ENCODE results near the gene MIER3. TPM values are rescaled to one million over a fixed set of nuclear protein-coding genes. Genes with fewer than 3 reads are reported as not detected.

Gene MIER3
- total and polyA plus RNA-seq, 2 experiments from 2014 or later, result 7.1 to 41.9 TPM

GRCh38 chr5:56909294-56910209, 42.4 kb downstream of the MIER3 start, which contains the start of gene SETD9:
TSS of gene SETD9 (plus strand) at chr5:56909596. CDS start at chr5:56909646, 50 bp downstream.
- no peaks in the 10 kb centered on the region for H3K9me2 ChIP-seq (replicated peaks; ENCODE audit: insufficient read depth)
- under 1% methylated on average over 64 of the region's 84 CpGs for WGBS (ENCODE audit: low lambda C conversion rate, missing lambda C conversion rate)
- TF ChIP-seq CTCF (IDR thresholded peaks at IDR 0.05; ENCODE audit: poor library complexity), result no peak
- peak; percentile 100 for DNase-seq (ENCODE audit: low spot score)
- peak within 1 kb of the TSS; percentile 98 for H3K27ac ChIP-seq
- H3K4me3 ChIP-seq, result peak within 1 kb of the TSS; percentile 32
- no peaks in the 10 kb centered on the region for H3K36me3 ChIP-seq (replicated peaks; ENCODE audit: insufficient read depth, low read depth)
- peaks cover 14% of the 10 kb centered on the region for H3K79me2 ChIP-seq
- no peaks in the 10 kb centered on the region for H3K9me3 ChIP-seq (ENCODE audit: low read depth)
- H4K20me1 ChIP-seq (ENCODE audit: insufficient read depth, poor library complexity, severe bottlenecking), result no peaks in the 10 kb centered on the region
- peaks cover 8% of the 10 kb centered on the region for H3K4me1 ChIP-seq (ENCODE audit: insufficient read depth)
- H3K4me2 ChIP-seq, result peak within 1 kb of the TSS; percentile 75
- no peaks in the 10 kb centered on the region for H3K27me3 ChIP-seq
- H2AFZ ChIP-seq, result peak within 1 kb of the TSS; percentile 75

- Histone ChIP-seq H3K79me2 (peaks cover 14% of the 10 kb centered on the region), H4K20me1 (ENCODE audit: insufficient read depth, poor library complexity, severe bottlenecking) (no peaks in the 10 kb centered on the region), H3K4me3 (peak overlapping the region; percentile 23), H3K27me3 (no peaks in the 10 kb centered on the region), H3K27ac (peak overlapping the region; percentile 98), H3K36me3 (replicated peaks; ENCODE audit: insufficient read depth, low read depth) (no peaks in the 10 kb centered on the region), H3K9me3 (ENCODE audit: low read depth) (no peaks in the 10 kb centered on the region), H3K9me2 (replicated peaks; ENCODE audit: insufficient read depth) (no peaks in the 10 kb centered on the region), H3K4me1 (ENCODE audit: insufficient read depth) (peaks cover 8% of the 10 kb centered on the region), H2AFZ (peak overlapping the region; percentile 75), H3K4me2 (peak overlapping the region; percentile 75)
- TF ChIP-seq EZH2phosphoT487 (IDR thresholded peaks at IDR 0.05; ENCODE audit: low read depth, severe bottlenecking, unreplicated experiment), result no peak
- TF ChIP-seq EZH2 (IDR thresholded peaks at IDR 0.05; ENCODE audit: borderline replicate concordance), result no peak
- TF ChIP-seq CTCF (IDR thresholded peaks at IDR 0.05; ENCODE audit: poor library complexity), result no peak
- no peak for DNase-seq (ENCODE audit: low spot score)
- 3% methylated on average over 19 of the region's 19 CpGs for WGBS (ENCODE audit: low lambda C conversion rate, missing lambda C conversion rate)
Observed at GRCh38 chr5:56908942-56909293, 43.0 kb downstream of the MIER3 start.

- no peaks in the 10 kb centered on the region for H3K4me1 ChIP-seq (ENCODE audit: insufficient read depth)
- no peaks in the 10 kb centered on the region for H3K36me3 ChIP-seq (replicated peaks; ENCODE audit: insufficient read depth, low read depth)
- H3K79me2 ChIP-seq, result no peaks in the 10 kb centered on the region
- no peak overlapping the region for H2AFZ ChIP-seq
- H3K27ac ChIP-seq, result no peak overlapping the region
- no peaks in the 10 kb centered on the region for H3K27me3 ChIP-seq
- no peak for TF ChIP-seq EZH2 (IDR thresholded peaks at IDR 0.05; ENCODE audit: borderline replicate concordance)
- TF ChIP-seq CTCF (IDR thresholded peaks at IDR 0.05; ENCODE audit: poor library complexity), result peak; percentile 74
- TF ChIP-seq EZH2phosphoT487 (IDR thresholded peaks at IDR 0.05; ENCODE audit: low read depth, severe bottlenecking, unreplicated experiment), result no peak
- H4K20me1 ChIP-seq (ENCODE audit: insufficient read depth, poor library complexity, severe bottlenecking), result no peaks in the 10 kb centered on the region
- H3K4me2 ChIP-seq, result no peak overlapping the region
- DNase-seq (ENCODE audit: low spot score), result peak; percentile 44
- no peaks in the 10 kb centered on the region for H3K9me2 ChIP-seq (replicated peaks; ENCODE audit: insufficient read depth)
- no peak overlapping the region for H3K4me3 ChIP-seq
- no peaks in the 10 kb centered on the region for H3K9me3 ChIP-seq (ENCODE audit: low read depth)
- WGBS (ENCODE audit: low lambda C conversion rate, missing lambda C conversion rate), result 43% methylated on average over 3 of the region's 3 CpGs
Observed at GRCh38 chr5:56900858-56901578, 50.9 kb downstream of the MIER3 start.
